ENCODE data around the gene TKTL1.

TKTL1 gene

GRCh38 chrX:154379569-154379951 lies 84.0 kb downstream of the TKTL1 start:
- no peak for DNase-seq

Measured in CD4-positive, alpha-beta T cell treated with Interleukin-21 for 1 hour (primary cell).